Body of pancreas (tissue), 4 donors: ENCODE measurements around the gene KIF1A. TPM values are rescaled to one million over a fixed set of nuclear protein-coding genes. Genes with fewer than 3 reads are reported as not detected.
"Not testable (repeated sequence)": the region's sequence is repeated elsewhere in the genome, so short reads cannot be mapped to it uniquely, and the experiment has no call there.

ENCODE experiments used
- ATAC-seq: fragments of 150-250 bp; one replicate; pipeline ENCODE4 v1.9.1; 2016
- DNase-seq, 4 donors: peaks; one replicate each; pipeline ENCODE4 v3.0.0-alpha.2; 2019
- H3K27ac ChIP-seq, 4 donors: fragments of 200-600 bp; sonication (generic); 1 replicate in 3 of 4; 2 replicates in 1 of 4; pipeline versions ENCODE4 v1.5.1 to v1.6.1; 2016 to 2019; ENCODE audit warnings: mild to moderate bottlenecking in 1 of 4, mixed read lengths in 1 of 4, moderate library complexity in 1 of 4
- H3K27me3 ChIP-seq, 2 donors: fragments of 200-600 bp; sonication (generic); one replicate each; pipeline ENCODE4 v1.6.0; 2016; ENCODE audit warnings: mild to moderate bottlenecking in 1 of 2
- H3K36me3 ChIP-seq, 2 donors: fragments of 200-600 bp; sonication (generic); replicated peaks in 1 of 2; 2 replicates each; pipeline ENCODE4 v1.5.1; 2016; ENCODE audit warnings: low read depth in 2 of 2; ENCODE audit not compliant: insufficient read depth in 1 of 2
- H3K4me1 ChIP-seq: fragments of 200-600 bp; sonication (generic); one replicate; pipeline ENCODE4 v1.6.0; 2016
- H3K4me3 ChIP-seq, 2 donors: fragments of 200-600 bp; sonication (generic); 1 replicate in 1 of 2; 2 replicates in 1 of 2; pipeline ENCODE4 v1.5.1; 2016 to 2019
- H3K9me3 ChIP-seq, 3 donors: fragments of 200-600 bp; sonication (generic); 1 replicate in 2 of 3; 2 replicates in 1 of 3; pipeline ENCODE4 v1.5.1; 2016
- CTCF ChIP-seq, 7 experiments: fragments of 450-650 bp in 4 of 7; fragments of 200-600 bp in 3 of 7; sonication (generic) in 3 of 7; IDR thresholded peaks; one replicate each; pipeline ENCODE4 v1.5.1; 2016 to 2019; ENCODE audit warnings: antibody characterized with exemption in 7 of 7
- POLR2A ChIP-seq, 3 donors: fragments of 450-650 bp; IDR thresholded peaks; one replicate each; pipeline ENCODE4 v1.6.1; 2016; ENCODE audit warnings: antibody characterized with exemption in 3 of 3, mild to moderate bottlenecking in 2 of 3
- WGBS, 2 donors: methylation state at CpG; one replicate each; pipeline ENCODE4 v1.1.5; 2017; 5-methylcytosine and 5-hydroxymethylcytosine counted together
- intact Hi-C: fragments of 100-400 bp; cut with DNase I; formaldehyde crosslinking; loops from one replicate; pipeline ENCODE4 v1.15.1; 2023
- total RNA-seq, 2 donors: library from RNA; depleted of rRNA; stranded (reverse); fragments of >200 nt; gene quantifications; one replicate each; pipeline ENCODE4 v1.1.0, GENCODE V29; 2016

Gene KIF1A
- total RNA-seq, 2 donors from 2014 or later: 51.9 to 79.1 TPM

- intact Hi-C loops, H3K27me3 ChIP-seq, H3K4me3 ChIP-seq, H3K36me3 ChIP-seq, H3K9me3 ChIP-seq: not testable (repeated sequence)
- WGBS, 2 donors: 44% methylated on average over 1 of the region's 2 CpGs; no CpG with 5 or more reads in 1 of the 2 donors
- ATAC-seq: peak; percentile 46
- Histone ChIP-seq H3K4me1 (peaks cover 25% of the 10 kb centered on the region), H3K27ac (peak overlapping the region in 3 of 4 donors; percentile 25 to 61 (median 38))
- peak in 1 of 3 donors; percentile 41 for TF ChIP-seq POLR2A (IDR thresholded peaks at IDR 0.05)
- DNase-seq: peak; percentile 65 to 80 (median 68)
These were observed 129.0 kb downstream of the KIF1A start for GRCh38 chr2:240691075-240691427.

- Histone ChIP-seq H3K27ac (peak overlapping the region; percentile 25 to 89 (median 76)), H3K4me1 (peaks cover 30% of the 10 kb centered on the region)
- intact Hi-C loops, H3K27me3 ChIP-seq, H3K9me3 ChIP-seq, H3K4me3 ChIP-seq, H3K36me3 ChIP-seq: not testable (repeated sequence)
- peak in 3 of 4 donors; percentile 36 to 68 (median 57) for DNase-seq
- peak in 2 of 3 donors; percentile 39 to 53 for TF ChIP-seq POLR2A (IDR thresholded peaks at IDR 0.05)
- ATAC-seq: peak; percentile 45
- 21 to 39% methylated on average over 4 to 9 of the region's 18 CpGs for WGBS, 2 donors
These were observed 129.5 kb downstream of the KIF1A start for GRCh38 chr2:240690421-240691074.

DNA sequence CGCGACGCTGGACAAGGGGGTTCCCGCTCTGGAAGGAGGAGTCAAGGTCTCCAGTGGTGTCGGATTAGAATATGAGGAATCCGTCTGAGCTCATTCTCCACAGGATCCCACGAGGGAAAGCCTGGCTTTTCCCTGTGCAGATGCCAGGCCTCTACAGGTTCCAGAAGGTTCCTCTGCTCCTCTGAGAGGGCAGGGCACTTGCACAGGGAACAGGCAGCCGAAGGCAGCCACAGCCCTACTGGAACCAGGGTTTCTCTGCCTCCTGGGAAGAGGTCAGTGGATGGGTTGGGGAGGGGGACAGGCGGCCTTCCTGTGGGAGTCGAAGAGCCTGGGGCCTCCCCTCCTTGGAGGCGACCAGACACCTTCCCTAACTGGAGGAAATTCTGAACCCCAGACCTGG lies 130.0 kb downstream of the KIF1A start:
- Histone ChIP-seq H3K4me1 (peaks cover 33% of the 10 kb centered on the region), H3K36me3 (no peaks in the 10 kb centered on the region), H3K27ac (peak overlapping the region; percentile 25 to 89 (median 76)), H3K27me3 (no peaks in the 10 kb centered on the region), H3K4me3 (no peak overlapping the region), H3K9me3 (no peaks in the 10 kb centered on the region)
- TF ChIP-seq CTCF (IDR thresholded peaks at IDR 0.05) (no peak), POLR2A (IDR thresholded peaks at IDR 0.05) (no peak)
- no peak for ATAC-seq
- no peak for DNase-seq
- intact Hi-C loops: no loop called here
- WGBS, 2 donors: 35 to 45% methylated on average over 2 to 11 of the region's 11 CpGs

GRCh38 chr2:240688553-240688919 lies 131.5 kb downstream of the KIF1A start:
- no peak for ATAC-seq
- TF ChIP-seq POLR2A (IDR thresholded peaks at IDR 0.05) (no peak), CTCF (IDR thresholded peaks at IDR 0.05) (no peak)
- peak in 2 of 4 donors; percentile 9 to 30 for DNase-seq
- Histone ChIP-seq H3K27ac (peak overlapping the region in 3 of 4 donors; percentile 81 to 90 (median 89)), H3K4me1 (peaks cover 42% of the 10 kb centered on the region), H3K36me3 (no peaks in the 10 kb centered on the region), H3K4me3 (no peak overlapping the region), H3K27me3 (no peaks in the 10 kb centered on the region), H3K9me3 (no peaks in the 10 kb centered on the region)
- 72% methylated on average over 9 of the region's 9 CpGs; no CpG with 5 or more reads in 1 of the 2 donors for WGBS, 2 donors
- intact Hi-C loops: no loop called here

DNA sequence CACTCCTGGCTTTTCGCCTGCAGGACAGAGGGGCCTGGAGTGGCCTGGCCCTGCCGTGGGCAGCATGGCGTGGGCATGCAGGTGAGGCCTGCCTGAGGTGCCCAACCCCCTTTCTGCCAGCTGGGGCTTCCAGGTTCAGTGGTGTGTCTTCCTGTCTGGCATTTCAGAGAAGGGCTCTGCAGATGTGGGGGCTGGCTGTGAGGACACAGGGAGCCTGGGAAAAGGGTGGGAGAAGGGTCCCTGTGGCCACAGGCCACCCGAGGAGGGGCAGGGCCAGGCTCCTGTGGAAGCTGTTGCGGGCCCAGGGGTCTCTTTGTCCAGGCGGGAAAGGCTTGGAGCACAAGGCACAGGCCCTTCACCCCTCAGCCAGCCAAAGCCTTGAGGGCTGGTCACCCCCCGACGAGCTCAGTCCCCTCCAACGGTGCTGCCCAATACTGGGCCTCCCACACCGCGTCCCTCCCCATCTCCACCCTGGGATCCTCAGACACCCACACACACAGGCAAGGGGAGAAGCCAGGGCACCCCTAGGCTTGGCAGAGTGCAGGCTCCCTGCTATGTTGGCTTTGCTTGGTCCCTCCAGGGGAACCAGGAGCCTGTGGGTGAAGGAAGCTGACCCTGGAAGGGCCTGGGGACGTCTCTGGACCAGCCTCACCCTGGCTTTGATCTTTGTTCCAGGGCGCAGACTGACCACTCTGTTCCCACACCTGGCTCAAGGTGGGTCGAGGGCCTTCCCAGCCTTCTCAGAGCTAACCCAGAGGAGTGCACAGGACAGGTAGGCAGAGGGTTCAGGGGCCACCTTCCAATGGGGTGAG lies 132.1 kb downstream of the KIF1A start:
- H3K27me3 ChIP-seq: no peaks in the 10 kb centered on the region
- intact Hi-C loops: no loop called here
- H3K36me3 ChIP-seq: no peaks in the 10 kb centered on the region
- TF ChIP-seq CTCF (IDR thresholded peaks at IDR 0.05) (no peak), POLR2A (IDR thresholded peaks at IDR 0.05) (no peak)
- DNase-seq (peak in 2 of 4 donors; percentile 27 to 42), ATAC-seq (no peak)
- no peaks in the 10 kb centered on the region for H3K9me3 ChIP-seq
- 64 to 65% methylated on average over 3 to 14 of the region's 14 CpGs for WGBS, 2 donors
- peak overlapping the region; percentile 11 to 28 for H3K4me3 ChIP-seq
- peaks cover 42% of the 10 kb centered on the region for H3K4me1 ChIP-seq
- H3K27ac ChIP-seq: peak overlapping the region; percentile 32 to 90 (median 85)
